OCI-LY1 (cell line): ENCODE data around the gene SDCCAG8.

Experiments
- H2AFZ ChIP-seq: fragments of 200-600 bp; sonication (generic), shearing (Covaris generic); 2 replicates; pipeline ENCODE4 v1.6.0; 2014; ENCODE audit warnings: antibody characterized with exemption, mild to moderate bottlenecking, low read length
- H3F3A ChIP-seq: fragments of 200-600 bp; sonication (generic), shearing (Covaris generic); 2 replicates; pipeline ENCODE4 v1.6.0; 2014; ENCODE audit warnings: mild to moderate bottlenecking, antibody characterized with exemption, low read length, moderate library complexity; ENCODE audit not compliant: insufficient read depth
- H3K27ac ChIP-seq: fragments of 200-600 bp; sonication (generic); 2 replicates; pipeline ENCODE4 v1.5.1; 2014; ENCODE audit warnings: low read length, mixed run types, mild to moderate bottlenecking, low read depth; ENCODE audit not compliant: poor library complexity, severe bottlenecking
- H3K27me3 ChIP-seq: fragments of 200-600 bp; sonication (generic); 2 replicates; pipeline ENCODE4 v1.6.0; 2014; ENCODE audit warnings: antibody characterized with exemption, mild to moderate bottlenecking, low read length, moderate library complexity; ENCODE audit not compliant: insufficient read depth
- H3K36me3 ChIP-seq: fragments of 200-600 bp; sonication (generic); 2 replicates; pipeline ENCODE4 v1.6.1; 2014; ENCODE audit warnings: mild to moderate bottlenecking, antibody characterized with exemption, low read length, moderate library complexity, mixed read lengths; ENCODE audit not compliant: insufficient read depth
- H3K4me1 ChIP-seq: fragments of 200-600 bp; sonication (generic); 2 replicates; pipeline ENCODE4 v1.5.1; 2014; ENCODE audit warnings: mild to moderate bottlenecking, low read length, moderate library complexity; ENCODE audit not compliant: insufficient read depth, severe bottlenecking
- H3K4me2 ChIP-seq: fragments of 200-600 bp; sonication (generic), shearing (Covaris generic); 2 replicates; pipeline ENCODE4 v1.6.1; 2014; ENCODE audit warnings: low read length
- H3K4me3 ChIP-seq: fragments of 200-600 bp; sonication (generic); 2 replicates; pipeline ENCODE4 v1.5.1; 2014; ENCODE audit warnings: low read length, low read depth, mild to moderate bottlenecking, mixed read lengths; ENCODE audit not compliant: poor library complexity, severe bottlenecking
- H3K79me2 ChIP-seq: fragments of 200-600 bp; shearing (Covaris generic); 2 replicates; pipeline ENCODE4 v1.6.1; 2016; ENCODE audit warnings: mixed run types, low read length, mixed read lengths; ENCODE audit not compliant: insufficient read depth
- H3K9ac ChIP-seq: fragments of 200-600 bp; sonication (generic), shearing (Covaris generic); 2 replicates; pipeline ENCODE4 v1.6.1; 2014; ENCODE audit warnings: mild to moderate bottlenecking, low read length, mixed read lengths
- H3K9me2 ChIP-seq: fragments of 200-600 bp; sonication (generic), shearing (Covaris generic); 2 replicates; pipeline ENCODE4 v1.6.1; 2014; ENCODE audit warnings: low read depth, mild to moderate bottlenecking, low read length, mixed read lengths
- H3K9me3 ChIP-seq: fragments of 200-600 bp; shearing (Covaris generic); 2 replicates; pipeline ENCODE4 v1.6.1; 2014; ENCODE audit warnings: low read length, mixed read lengths
- H4K20me1 ChIP-seq: fragments of 200-600 bp; sonication (generic), shearing (Covaris generic); 2 replicates; pipeline ENCODE4 v1.6.0; 2016; ENCODE audit warnings: mild to moderate bottlenecking, low read length; ENCODE audit not compliant: insufficient read depth
- CTCF ChIP-seq: fragments of 200-600 bp; sonication (generic), shearing (Covaris generic); IDR thresholded peaks from 2 replicates; pipeline ENCODE4 v1.5.1; 2017; ENCODE audit warnings: mild to moderate bottlenecking, antibody characterized with exemption, low read length, moderate library complexity, mixed read lengths
- EZH2 ChIP-seq: fragments of 200-600 bp; sonication (generic), shearing (Covaris generic); IDR thresholded peaks from 2 replicates; pipeline ENCODE4 v1.8.0; 2017; ENCODE audit warnings: borderline replicate concordance, mixed run types, mild to moderate bottlenecking, antibody characterized with exemption, low read length, moderate library complexity, mixed read lengths

The SDCCAG8 gene

GRCh38 chr1:243374412-243374811 is 118.6 kb downstream of the SDCCAG8 start:
- H3K9ac ChIP-seq = no peak overlapping the region
- no peaks in the 10 kb centered on the region for H4K20me1 ChIP-seq
- peaks cover 6% of the 10 kb centered on the region; the same call in 1 of the 2 replicates for H3K9me3 ChIP-seq
- no peak overlapping the region for H3K4me2 ChIP-seq
- TF ChIP-seq CTCF (no peak), EZH2 (no peak)
- H3K36me3 ChIP-seq = no peaks in the 10 kb centered on the region
- H3K27me3 ChIP-seq = no peaks in the 10 kb centered on the region
- H3K79me2 ChIP-seq = no peaks in the 10 kb centered on the region
- no peak overlapping the region for H2AFZ ChIP-seq
- no peaks in the 10 kb centered on the region for H3F3A ChIP-seq
- no peak overlapping the region for H3K27ac ChIP-seq
- no peaks in the 10 kb centered on the region for H3K9me2 ChIP-seq
- no peak overlapping the region for H3K4me3 ChIP-seq
- no peaks in the 10 kb centered on the region for H3K4me1 ChIP-seq

GRCh38 chr1:243375596-243375995 is 119.8 kb downstream of the SDCCAG8 start:
- Histone ChIP-seq H3K27ac (no peak overlapping the region), H3K27me3 (no peaks in the 10 kb centered on the region), H3K9me2 (no peaks in the 10 kb centered on the region), H3K9ac (no peak overlapping the region), H3K36me3 (no peaks in the 10 kb centered on the region), H3K79me2 (no peaks in the 10 kb centered on the region), H4K20me1 (no peaks in the 10 kb centered on the region), H3F3A (no peaks in the 10 kb centered on the region), H3K4me1 (no peaks in the 10 kb centered on the region), H3K9me3 (peaks cover 6% of the 10 kb centered on the region; the same call in 1 of the 2 replicates), H3K4me3 (no peak overlapping the region), H2AFZ (no peak overlapping the region), H3K4me2 (no peak overlapping the region)
- TF ChIP-seq EZH2 (no peak), CTCF (no peak)

GRCh38 chr1:243378669-243379068 is 122.8 kb downstream of the SDCCAG8 start:
- Histone ChIP-seq H3F3A (no peaks in the 10 kb centered on the region), H3K79me2 (no peaks in the 10 kb centered on the region), H3K27ac (no peak overlapping the region), H3K4me2 (no peak overlapping the region), H2AFZ (no peak overlapping the region), H4K20me1 (no peaks in the 10 kb centered on the region), H3K4me3 (no peak overlapping the region), H3K9me3 (peaks cover 6% of the 10 kb centered on the region; the same call in 1 of the 2 replicates), H3K4me1 (no peaks in the 10 kb centered on the region), H3K27me3 (no peaks in the 10 kb centered on the region), H3K9ac (no peak overlapping the region), H3K36me3 (no peaks in the 10 kb centered on the region), H3K9me2 (no peaks in the 10 kb centered on the region)
- TF ChIP-seq CTCF = no peak
- no peak for TF ChIP-seq EZH2
